ENCODE data around the gene RIPOR3. TPM values are rescaled to one million over a fixed set of nuclear protein-coding genes. Genes with fewer than 3 reads are reported as not detected.

Gene RIPOR3
- polyA plus RNA-seq, 1 of the 3 experiments (the other 2 are of a cell fraction) = 1.2 TPM

- TF ChIP-seq POLR2AphosphoS5 (IDR thresholded peaks at IDR 0.05; ENCODE audit: low read depth, low read length) (no peak), TCF12 (IDR thresholded peaks at IDR 0.05) (no peak), FOSL2 (IDR thresholded peaks at IDR 0.05; ENCODE audit: borderline replicate concordance, low read depth) (no peak), JUND (IDR thresholded peaks at IDR 0.05) (no peak), TEAD4 (IDR thresholded peaks at IDR 0.05; ENCODE audit: borderline replicate concordance, insufficient read depth) (no peak), ZBTB33 (IDR thresholded peaks at IDR 0.05; ENCODE audit: borderline replicate concordance, low read depth) (no peak), FOXJ3 (CRISPR knock-in tag; IDR thresholded peaks at IDR 0.05) (no peak), SIN3A (IDR thresholded peaks at IDR 0.05; ENCODE audit: borderline replicate concordance, low read depth, low read length) (no peak), RAD21 (IDR thresholded peaks at IDR 0.05; ENCODE audit: low read length) (no peak), NRF1 (IDR thresholded peaks at IDR 0.05; ENCODE audit: low read depth, low read length) (no peak), RCOR1 (IDR thresholded peaks at IDR 0.05; ENCODE audit: low read length) (no peak), MXI1 (IDR thresholded peaks at IDR 0.05; ENCODE audit: low read depth, low read length) (no peak), PBX3 (IDR thresholded peaks at IDR 0.05) (no peak), ELF1 (IDR thresholded peaks at IDR 0.05) (no peak), EP300 (IDR thresholded peaks at IDR 0.05; ENCODE audit: borderline replicate concordance in 1 of 2, low read depth in 1 of 2, low read length in 1 of 2) (no peak), MEF2A (IDR thresholded peaks at IDR 0.05; ENCODE audit: borderline replicate concordance, low read depth) (no peak), SMC3 (IDR thresholded peaks at IDR 0.05; ENCODE audit: low read depth, low read length) (no peak), TAF1 (IDR thresholded peaks at IDR 0.05; ENCODE audit: borderline replicate concordance, low read depth, low read length) (no peak), REST (IDR thresholded peaks at IDR 0.05; ENCODE audit: low read depth, low read length) (no peak)
- DNase-seq = no peak
- no peaks in the 10 kb centered on the region for H3K4me1 ChIP-seq (ENCODE audit: control insufficient read depth in 1 of 2, insufficient read depth in 2 of 2, low read depth in 1 of 2, low read length in 1 of 2)
- H3K4me2 ChIP-seq = no peak overlapping the region
- H3K27me3 ChIP-seq (ENCODE audit: insufficient read depth) = no peaks in the 10 kb centered on the region
- H3K4me3 ChIP-seq (ENCODE audit: low read depth in 2 of 2, low read length in 1 of 2) = no peak overlapping the region
- H3K36me3 ChIP-seq (replicated peaks in 1 of 2; ENCODE audit: control insufficient read depth in 1 of 2, insufficient read depth in 2 of 2, low read length in 1 of 2) = no peaks in the 10 kb centered on the region
- 92% methylated on average over 6 of the region's 6 CpGs for WGBS (ENCODE audit: low lambda C conversion rate)
- no peak overlapping the region for H3K27ac ChIP-seq (ENCODE audit: low read depth in 2 of 2, low read length in 1 of 2)
- H3K79me2 ChIP-seq (ENCODE audit: insufficient read depth) = no peaks in the 10 kb centered on the region
- ChIA-PET POLR2A (no interaction called here), CTCF (no interaction called here)
- no peaks in the 10 kb centered on the region for H3K9me2 ChIP-seq
- H4K20me1 ChIP-seq (ENCODE audit: insufficient read depth) = no peaks in the 10 kb centered on the region
- no peak overlapping the region for H2AFZ ChIP-seq (ENCODE audit: low read depth)
- H3F3A ChIP-seq (replicated peaks; ENCODE audit: insufficient read depth) = no peaks in the 10 kb centered on the region
- H3K9me3 ChIP-seq = no peaks in the 10 kb centered on the region
- H3K9ac ChIP-seq = no peak overlapping the region
These were observed 75.9 kb downstream of the RIPOR3 start for GRCh38 chr20:50615407-50615806.

All from SK-N-SH (cell line).